Adrenal gland (tissue), 5 donors: ENCODE data around the gene SLC24A3.

ENCODE experiments used
- POLR2A ChIP-seq, 2 donors: fragments of 450-650 bp; IDR thresholded peaks; one replicate each; pipeline ENCODE4 v1.6.1; 2017; ENCODE audit warnings: antibody characterized with exemption in 2 of 2, mild to moderate bottlenecking in 2 of 2, moderate library complexity in 1 of 2
- TF ChIP-seq, protein P1 (sequence below), 6 experiments: fragments of 450-650 bp in 4 of 6; fragments of 200-600 bp in 2 of 6; sonication (generic) in 1 of 6; IDR thresholded peaks; 1 replicate in 5 of 6; 2 replicates in 1 of 6; pipeline versions ENCODE4 v1.5.1 to v1.8.0; 2016 to 2021; ENCODE audit warnings: antibody characterized with exemption in 6 of 6, mild to moderate bottlenecking in 2 of 6, moderate library complexity in 1 of 6
- donor health status: DM: no; HTN: no; CAD: no.

DNA sequence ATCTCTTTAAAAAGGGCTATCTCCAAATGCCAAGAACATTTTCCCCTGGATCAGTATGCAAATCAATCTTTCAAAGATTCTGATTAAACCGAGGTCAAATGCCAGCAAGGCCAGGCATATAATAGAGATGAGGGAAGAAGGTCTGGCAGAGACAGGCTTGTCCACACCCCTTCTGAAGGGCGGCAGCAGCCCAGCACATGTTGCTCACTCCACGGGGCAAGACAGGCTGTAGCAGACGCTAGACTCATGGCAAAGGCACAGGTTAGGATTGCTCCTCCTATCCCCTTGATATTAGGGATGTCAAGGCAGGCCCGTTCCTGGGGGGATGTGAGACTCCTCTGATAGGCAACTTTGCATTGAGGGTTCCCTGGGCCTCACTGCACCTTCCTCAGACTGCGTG, 440.9 kb downstream of the SLC24A3 start:
- TF ChIP-seq, protein P1, sequence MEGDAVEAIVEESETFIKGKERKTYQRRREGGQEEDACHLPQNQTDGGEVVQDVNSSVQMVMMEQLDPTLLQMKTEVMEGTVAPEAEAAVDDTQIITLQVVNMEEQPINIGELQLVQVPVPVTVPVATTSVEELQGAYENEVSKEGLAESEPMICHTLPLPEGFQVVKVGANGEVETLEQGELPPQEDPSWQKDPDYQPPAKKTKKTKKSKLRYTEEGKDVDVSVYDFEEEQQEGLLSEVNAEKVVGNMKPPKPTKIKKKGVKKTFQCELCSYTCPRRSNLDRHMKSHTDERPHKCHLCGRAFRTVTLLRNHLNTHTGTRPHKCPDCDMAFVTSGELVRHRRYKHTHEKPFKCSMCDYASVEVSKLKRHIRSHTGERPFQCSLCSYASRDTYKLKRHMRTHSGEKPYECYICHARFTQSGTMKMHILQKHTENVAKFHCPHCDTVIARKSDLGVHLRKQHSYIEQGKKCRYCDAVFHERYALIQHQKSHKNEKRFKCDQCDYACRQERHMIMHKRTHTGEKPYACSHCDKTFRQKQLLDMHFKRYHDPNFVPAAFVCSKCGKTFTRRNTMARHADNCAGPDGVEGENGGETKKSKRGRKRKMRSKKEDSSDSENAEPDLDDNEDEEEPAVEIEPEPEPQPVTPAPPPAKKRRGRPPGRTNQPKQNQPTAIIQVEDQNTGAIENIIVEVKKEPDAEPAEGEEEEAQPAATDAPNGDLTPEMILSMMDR (IDR thresholded peaks at IDR 0.05): no peak
- no peak for TF ChIP-seq POLR2A (IDR thresholded peaks at IDR 0.05)
